ENCODE results near the gene PTEN. TPM values are rescaled to one million over a fixed set of nuclear protein-coding genes. Genes with fewer than 3 reads are reported as not detected.

Gene PTEN
- total RNA-seq, 3 donors from 2014 or later: 94.1 to 118 (median 118) TPM

DNA sequence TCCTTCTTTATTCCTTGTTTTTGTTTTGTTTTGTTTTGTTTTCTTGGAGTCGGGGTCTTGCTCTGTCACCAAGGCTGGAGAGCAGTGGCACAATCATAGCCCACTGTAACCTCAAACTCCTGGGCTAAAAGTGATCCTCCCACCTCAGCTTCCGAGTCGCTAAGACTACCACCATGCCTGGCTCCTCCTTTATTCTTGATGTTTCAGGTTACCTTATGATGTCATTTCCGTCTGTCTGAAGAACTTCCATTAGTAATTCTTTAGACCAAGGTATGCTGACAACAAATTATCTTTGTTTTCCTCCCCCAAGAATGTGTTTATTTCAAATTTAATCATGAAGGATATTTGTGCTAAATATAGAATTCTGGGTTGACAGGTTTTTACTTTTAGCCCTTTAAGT is 27.3 kb upstream of the PTEN start:
- no peak overlapping the region for H3K4me3 ChIP-seq
- no peaks in the 10 kb centered on the region for H3K9me3 ChIP-seq
- ATAC-seq (no peak), DNase-seq (no peak)
- TF ChIP-seq CTCF (IDR thresholded peaks at IDR 0.05): no peak
- intact Hi-C loops (cut with DNase I, micrococcal nuclease): no loop called here
- H3K4me1 ChIP-seq (ENCODE audit: low read depth): no peaks in the 10 kb centered on the region
- no peaks in the 10 kb centered on the region for H3K36me3 ChIP-seq (ENCODE audit: low read depth)

DNA sequence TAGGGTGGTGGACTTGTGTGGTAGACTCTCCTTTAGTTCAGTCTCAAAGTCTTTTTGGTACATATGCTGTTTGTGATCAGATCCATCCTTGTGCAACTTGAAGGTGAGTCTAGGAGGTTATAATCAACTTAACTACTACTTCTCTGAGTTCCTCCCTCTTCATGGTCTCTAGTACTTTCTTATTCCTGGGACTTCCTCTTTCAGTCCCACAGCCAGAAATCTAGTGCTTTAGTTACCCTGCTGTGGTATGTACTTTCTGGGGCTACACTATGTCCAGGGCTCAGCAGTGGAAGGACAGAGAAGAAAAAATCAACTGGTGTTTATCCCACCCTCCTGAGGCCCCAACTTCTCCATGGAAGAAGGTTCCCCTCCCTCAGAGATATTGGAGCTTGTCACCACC is 26.0 kb upstream of the PTEN start:
- ATAC-seq: no peak
- Histone ChIP-seq H3K9me3 (no peaks in the 10 kb centered on the region), H3K36me3 (ENCODE audit: low read depth) (no peaks in the 10 kb centered on the region), H3K4me3 (no peak overlapping the region), H3K4me1 (ENCODE audit: low read depth) (no peaks in the 10 kb centered on the region)
- no peak for DNase-seq
- intact Hi-C loops (cut with DNase I, micrococcal nuclease): no loop called here
- no peak for TF ChIP-seq CTCF (IDR thresholded peaks at IDR 0.05)

DNA sequence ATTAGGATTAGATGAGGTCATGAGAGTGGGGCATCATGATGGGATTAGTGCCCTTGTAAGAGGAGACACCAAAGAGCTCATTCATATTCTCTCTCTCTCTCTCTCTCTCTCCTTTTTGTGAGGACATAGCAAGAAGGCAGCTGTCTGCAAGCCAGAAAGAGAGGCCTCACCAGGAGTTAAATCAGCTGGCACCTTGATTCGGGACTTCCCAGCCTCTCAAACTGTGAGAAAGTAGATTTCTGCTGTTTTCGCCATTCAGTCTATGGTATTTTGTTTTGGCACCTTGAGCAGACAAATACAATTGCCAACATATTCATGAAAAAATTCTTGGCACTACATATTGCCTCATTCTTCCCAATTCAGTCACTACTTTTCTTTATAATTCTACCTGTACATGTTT is 24.8 kb upstream of the PTEN start:
- Histone ChIP-seq H3K4me3 (no peak overlapping the region), H3K4me1 (ENCODE audit: low read depth) (peaks cover 5% of the 10 kb centered on the region), H3K36me3 (ENCODE audit: low read depth) (no peaks in the 10 kb centered on the region), H3K9me3 (no peaks in the 10 kb centered on the region)
- DNase-seq: no peak
- intact Hi-C loops (cut with DNase I, micrococcal nuclease): no loop called here
- no peak for ATAC-seq
- TF ChIP-seq CTCF (IDR thresholded peaks at IDR 0.05): no peak

DNA sequence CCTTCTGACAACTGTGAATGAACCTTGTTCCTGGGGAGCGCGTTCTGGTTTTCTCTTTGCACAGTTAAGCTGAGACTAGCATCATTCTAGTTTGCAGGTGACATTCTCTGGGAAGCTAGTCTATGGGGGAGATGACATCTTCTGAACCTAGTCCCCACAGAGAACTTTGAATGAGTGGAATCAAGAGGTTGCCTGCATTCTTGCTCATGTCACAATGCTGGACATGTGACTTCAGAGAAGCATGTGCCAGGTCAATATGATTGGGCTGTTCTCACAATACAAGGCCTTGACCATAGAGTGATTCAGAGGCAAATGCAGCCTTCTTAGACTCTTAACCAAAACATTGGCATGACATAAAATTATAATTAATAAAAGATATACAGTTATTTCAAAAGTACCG is 22.2 kb upstream of the PTEN start:
- H3K4me3 ChIP-seq: no peak overlapping the region
- TF ChIP-seq CTCF (IDR thresholded peaks at IDR 0.05): no peak
- ATAC-seq: peak; percentile 19

GRCh38 chr10:87842220-87842641 is 21.2 kb upstream of the PTEN start:
- ATAC-seq: peak; percentile 98
- H3K4me3 ChIP-seq: no peak overlapping the region
- DNase-seq: peak; percentile 52 to 67 (median 55)

More for the DNA sequence above, 22.2 kb upstream of the PTEN start:
- Histone ChIP-seq H3K4me1 (ENCODE audit: low read depth) (peaks cover 12% of the 10 kb centered on the region), H3K9me3 (no peaks in the 10 kb centered on the region), H3K36me3 (ENCODE audit: low read depth) (no peaks in the 10 kb centered on the region)
- no peak for DNase-seq
- intact Hi-C loops (cut with DNase I, micrococcal nuclease): loop anchor here (10.0 kb wide), 1 partner anchor 714 kb away; no protein-coding TSS in a partner anchor

More at GRCh38 chr10:87842220-87842641, 21.2 kb upstream of the PTEN start:
- H3K36me3 ChIP-seq (ENCODE audit: low read depth): no peaks in the 10 kb centered on the region
- H3K4me1 ChIP-seq (ENCODE audit: low read depth): peaks cover 12% of the 10 kb centered on the region
- intact Hi-C loops (cut with DNase I, micrococcal nuclease): loop anchor here (10.0 kb wide), 1 partner anchor 713 kb away; no protein-coding TSS in a partner anchor
- H3K9me3 ChIP-seq: no peaks in the 10 kb centered on the region
- no peak for TF ChIP-seq CTCF (IDR thresholded peaks at IDR 0.05)

Data from mucosa of descending colon (tissue), 3 donors.